ENCODE data around the gene ASAP2.

The ASAP2 gene

DNA sequence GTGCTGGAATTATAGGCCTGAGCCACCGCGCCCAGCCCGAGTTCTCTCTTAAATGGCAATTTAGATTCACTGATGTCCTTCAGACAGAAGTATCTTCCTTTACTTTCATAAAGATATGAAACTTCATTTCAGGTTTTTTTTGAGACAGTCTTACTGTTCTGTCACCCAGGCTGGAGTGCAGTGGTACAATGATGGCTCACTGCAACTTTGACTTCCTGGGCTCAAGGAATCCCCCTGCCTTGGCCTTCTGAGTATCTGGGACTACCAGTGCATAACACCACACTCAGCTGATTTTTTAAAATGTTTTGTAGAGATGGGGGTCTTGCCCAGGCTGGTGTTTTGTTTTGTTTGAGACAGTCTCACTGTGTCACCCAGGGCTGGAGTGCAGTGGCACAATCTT, 203.5 kb downstream of the ASAP2 start:
- DNase-seq: no peak

DNA sequence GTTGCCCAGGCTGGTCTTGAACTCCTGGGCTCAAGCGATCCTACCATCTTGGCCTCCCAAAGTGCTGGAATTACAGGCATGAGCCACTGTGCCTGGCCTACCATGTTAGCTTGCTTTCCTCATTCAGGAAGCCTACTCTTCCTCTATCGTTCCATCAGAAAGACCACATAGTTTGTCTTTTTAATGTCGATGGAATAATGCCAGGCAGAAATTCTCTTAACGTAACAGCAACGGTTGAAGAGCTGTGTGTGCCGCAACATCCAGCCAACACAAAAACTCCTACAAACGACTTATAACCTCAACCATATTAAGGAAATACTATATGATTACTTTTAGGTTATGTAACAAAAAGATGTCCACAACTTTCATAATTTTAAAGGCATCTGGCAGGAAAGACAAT, 206.2 kb downstream of the ASAP2 start:
- no peak for DNase-seq

DNA sequence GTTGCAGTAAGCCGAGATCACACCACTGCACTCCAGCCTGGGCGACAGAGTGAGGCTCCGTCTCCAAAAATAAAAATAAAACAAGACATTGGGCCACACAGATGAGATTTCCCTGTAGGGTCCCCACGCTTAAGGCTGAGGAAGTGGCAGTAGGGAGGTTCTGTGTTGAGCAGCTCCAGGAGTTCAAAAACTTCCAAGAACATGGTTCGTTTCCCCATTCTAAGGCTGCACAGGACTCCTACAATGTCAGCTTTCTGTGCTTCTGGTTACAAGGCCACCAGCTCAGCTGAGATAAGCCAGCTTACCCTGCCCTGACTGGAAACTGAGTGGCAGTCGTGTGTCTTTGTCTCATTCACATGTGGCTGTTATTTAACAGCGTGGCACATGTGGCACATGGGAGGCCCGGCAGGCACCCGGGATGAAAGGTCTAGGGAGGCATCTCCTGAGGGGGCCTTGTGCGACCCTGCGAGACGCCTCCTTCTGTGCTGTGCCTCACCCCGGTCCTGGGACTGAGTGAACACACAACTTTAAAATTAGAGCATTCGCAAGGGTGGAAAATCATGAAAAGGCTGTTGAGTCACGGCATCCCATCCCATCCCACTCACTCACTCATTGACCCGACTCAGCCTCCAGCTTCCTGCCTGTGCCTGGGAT, 209.0 kb downstream of the ASAP2 start:
- DNase-seq: no peak

DNA sequence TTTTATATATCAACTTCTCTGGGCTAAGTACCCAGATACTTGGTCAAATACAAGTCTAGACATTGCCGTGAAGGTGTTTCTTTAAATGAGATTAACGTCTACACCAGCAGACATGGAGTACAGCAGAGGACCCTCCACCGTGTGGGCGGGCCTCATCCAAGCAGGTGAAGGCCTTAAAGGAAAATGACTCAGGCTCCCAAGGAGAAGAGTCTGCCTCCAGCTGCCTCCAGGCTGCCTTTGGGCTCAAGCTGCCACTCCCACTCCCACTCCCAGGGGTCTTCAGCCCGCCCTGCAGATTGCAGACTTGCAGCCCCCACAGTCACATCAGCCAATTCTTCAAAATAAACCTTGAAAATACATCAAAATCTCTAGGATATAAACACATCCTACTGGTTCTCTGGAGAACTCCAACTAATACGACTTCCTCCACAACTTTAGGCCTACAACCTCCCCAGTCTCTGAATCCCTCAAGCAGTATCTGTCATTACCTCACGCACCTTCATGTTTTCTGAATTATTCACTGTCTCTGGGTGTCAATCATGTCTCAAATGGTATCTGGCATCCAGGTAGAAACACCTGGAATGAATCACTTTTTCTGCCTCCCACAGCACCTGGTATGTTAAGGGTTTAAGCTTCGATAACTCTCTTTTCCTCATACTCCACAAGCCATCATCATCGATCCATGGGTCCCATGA, 209.8 kb downstream of the ASAP2 start:
- DNase-seq: no peak

DNA sequence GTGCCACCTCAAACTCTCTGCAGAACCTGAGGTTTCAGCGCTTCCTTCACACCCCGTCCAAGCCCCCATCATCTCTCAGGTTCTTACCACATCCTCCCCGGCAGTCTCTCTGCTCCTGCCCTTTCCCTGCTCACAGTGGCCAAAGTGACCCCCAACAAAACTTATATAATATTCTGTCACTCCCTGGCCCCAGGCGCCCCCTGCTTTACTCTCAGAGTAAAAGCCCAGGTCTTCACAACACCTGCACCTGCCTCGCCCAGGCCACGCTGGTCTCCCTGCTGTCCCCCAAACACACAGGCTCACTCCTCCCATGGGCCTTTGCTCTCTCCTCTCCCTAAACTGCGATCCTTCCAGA, 210.3 kb downstream of the ASAP2 start:
- no peak for DNase-seq

DNA sequence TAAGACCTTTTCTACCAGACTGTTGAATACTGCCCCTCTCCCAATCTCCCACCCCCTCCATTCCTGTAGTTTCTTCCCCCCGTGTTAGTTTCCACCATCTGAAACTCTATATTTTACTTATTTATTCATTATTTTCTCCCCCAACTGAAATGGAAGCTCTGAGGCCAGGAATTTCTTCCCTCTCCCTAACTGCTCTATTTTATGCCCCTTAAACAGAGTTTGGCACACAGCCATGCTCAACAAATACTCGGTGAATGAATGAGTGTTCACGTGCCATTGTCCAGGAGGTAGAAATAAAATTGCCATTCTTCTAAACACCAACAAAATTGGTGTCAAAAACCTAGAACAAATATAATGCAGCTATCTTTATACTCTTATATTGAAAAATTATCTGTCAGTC, 211.1 kb downstream of the ASAP2 start:
- DNase-seq: no peak

DNA sequence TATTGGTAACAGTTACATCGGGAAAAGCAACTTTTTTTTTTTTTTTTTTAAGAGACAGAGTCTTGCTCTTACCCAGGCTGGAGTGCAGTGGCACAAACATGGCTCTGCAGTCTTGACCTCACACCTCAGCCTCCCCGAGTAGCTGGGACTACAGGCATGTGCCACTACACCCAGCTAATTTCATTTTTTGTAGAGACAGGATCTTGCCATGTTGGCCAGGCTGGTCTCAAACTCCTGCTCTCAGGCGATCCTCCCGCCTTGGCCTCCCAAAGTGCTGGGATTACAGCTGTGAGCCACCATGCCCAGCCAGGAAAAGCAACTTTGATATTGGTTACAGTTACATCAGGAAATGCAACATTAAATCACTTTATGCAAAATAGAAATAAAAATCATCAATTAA, 212.1 kb downstream of the ASAP2 start:
- DNase-seq: no peak

DNA sequence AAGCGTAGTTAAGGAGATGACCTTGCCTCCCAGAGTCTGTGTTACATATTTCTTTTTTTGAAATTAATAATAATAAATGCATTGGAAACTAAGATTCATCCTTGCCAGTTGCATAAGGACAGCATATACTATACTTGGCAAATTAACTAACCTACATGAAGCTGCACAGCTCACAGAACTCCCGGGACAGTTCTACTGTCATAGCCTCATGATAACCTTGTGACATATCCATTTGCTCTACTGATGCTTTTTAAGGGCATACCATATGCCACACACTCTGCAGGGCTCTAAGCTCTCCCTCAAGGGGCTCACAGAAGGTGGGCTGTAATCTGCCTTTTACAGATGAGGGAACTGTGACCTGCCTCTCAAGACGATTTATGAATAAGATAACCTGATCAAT, 212.9 kb downstream of the ASAP2 start:
- peak; percentile 27 for DNase-seq

DNA sequence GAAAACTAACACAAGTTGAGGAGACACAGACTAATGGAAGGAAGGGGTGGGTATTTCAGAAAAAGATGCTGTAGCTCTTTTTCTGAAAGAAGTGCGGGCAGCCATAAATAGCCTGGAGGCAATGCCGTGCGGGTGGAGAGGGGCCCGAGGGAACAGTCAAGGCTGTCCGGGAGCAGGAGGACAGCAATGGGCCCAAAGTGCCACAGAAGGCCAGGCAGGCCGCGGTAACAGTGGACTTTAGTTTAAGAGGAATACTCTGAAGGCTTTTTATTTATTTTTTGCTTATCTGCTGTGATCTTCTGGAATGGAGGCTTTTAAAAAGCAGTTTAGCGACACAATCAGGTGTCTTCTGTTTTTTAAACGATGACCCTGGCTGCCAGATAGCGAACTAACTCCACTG, 213.9 kb downstream of the ASAP2 start:
- DNase-seq: no peak

DNA sequence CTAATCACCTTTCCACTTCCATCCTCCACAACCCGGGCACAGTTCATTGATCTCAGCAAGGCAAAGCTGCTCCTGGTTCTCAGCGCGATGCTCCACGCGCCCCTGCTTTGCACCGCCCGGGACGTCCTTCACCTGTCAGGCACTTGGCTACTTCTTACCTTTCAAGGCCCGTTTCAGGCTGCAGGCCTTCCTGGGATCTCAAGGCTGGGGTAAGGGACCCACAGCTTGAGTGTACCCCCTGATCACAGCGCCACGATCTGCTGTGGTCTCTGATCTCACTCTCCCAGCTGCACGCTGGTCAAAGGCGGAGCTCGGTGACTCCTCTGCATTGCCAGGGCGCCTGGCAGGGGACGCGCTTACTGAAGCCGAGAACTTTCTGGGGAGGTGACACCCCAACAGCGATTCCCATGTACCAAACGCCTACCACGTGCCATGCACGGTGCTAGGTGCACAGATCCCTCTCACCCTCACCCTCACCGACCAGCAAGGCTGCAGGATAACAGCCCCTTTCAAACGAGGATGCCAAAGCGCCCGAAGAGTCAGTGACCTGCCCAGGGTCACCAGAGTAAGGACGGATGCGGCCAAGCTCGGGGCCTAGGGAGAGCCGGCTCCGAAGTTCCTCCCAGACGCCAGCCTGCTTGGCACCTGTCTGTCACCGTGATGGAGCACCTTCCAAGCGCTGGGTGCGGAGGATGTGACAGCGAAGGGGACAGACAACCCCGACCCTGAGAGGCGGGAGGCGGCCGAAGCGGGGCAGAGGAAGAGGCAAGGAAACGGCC, 215.9 kb downstream of the ASAP2 start:
- peak; percentile 68 for DNase-seq

DNA sequence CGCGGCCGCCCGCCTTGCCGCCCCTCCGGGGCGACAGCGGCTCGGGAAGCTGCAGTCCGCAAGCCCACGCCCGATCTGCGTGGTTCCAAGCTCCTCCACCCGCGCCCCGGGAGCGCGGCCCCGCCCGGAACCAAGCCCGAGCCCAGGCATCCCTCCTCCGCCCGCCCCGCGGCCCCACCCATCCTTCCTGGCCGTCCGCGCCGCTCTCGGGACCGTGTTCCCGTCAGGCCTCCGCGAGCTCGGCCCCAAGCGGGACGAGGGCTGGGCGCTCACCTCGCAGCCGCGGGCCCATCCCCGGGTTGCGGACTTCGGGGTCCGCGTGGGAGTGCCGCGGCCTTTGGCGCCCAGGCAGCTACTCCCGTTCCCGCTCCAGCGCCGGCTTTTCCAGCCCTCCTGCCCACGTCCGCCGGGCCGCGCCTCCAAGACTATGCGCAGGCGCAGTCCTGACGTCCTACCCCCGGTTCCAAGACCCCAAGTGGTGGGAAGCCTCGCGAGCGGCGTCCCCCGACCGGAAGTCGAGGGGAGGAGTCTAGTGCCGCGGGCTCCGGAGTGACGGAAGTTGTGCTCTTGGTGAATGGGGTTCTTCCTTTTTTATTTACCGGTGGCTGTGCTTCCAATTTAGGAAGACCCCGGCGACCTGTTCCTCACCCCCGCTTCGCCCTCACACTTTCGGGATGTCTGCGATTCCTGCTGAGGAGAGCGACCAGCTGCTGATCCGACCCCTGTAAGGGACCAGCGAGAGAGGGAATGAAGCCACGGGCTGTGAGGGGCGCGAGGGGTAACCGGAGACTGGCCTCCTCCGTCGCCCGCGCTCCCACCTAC, 216.7 kb downstream of the ASAP2 start, which contains the start of the genes CPSF3 and ITGB1BP1:
Gene CPSF3, plus strand, starts transcription at position 555 of the 822 bp plus-strand sequence. Its CDS starts 120 bp downstream, at position 675.
Gene ITGB1BP1, minus strand, starts transcription at position 429 of the 822 bp plus-strand sequence. CDS start 4,831 bp downstream, outside the sequence.
- peak; percentile 100 for DNase-seq

DNA sequence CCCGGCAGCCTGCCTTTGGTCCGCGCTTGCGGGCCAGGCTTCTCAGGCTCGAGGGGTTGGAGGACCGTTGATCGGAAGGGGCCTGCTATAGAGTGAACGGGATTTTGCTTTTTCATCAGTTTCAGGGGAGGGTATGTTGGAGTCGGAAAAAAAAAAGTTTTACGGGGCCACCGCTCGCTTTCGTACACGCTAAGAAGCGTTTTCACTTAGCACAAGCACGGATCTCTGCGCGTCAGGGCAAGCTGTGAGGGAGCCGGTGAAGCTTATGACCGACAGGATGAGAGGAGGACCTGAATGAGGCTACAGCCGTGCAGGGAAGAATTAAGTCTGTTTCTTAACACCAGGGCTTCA, 217.3 kb downstream of the ASAP2 start:
- DNase-seq: no peak

DNA sequence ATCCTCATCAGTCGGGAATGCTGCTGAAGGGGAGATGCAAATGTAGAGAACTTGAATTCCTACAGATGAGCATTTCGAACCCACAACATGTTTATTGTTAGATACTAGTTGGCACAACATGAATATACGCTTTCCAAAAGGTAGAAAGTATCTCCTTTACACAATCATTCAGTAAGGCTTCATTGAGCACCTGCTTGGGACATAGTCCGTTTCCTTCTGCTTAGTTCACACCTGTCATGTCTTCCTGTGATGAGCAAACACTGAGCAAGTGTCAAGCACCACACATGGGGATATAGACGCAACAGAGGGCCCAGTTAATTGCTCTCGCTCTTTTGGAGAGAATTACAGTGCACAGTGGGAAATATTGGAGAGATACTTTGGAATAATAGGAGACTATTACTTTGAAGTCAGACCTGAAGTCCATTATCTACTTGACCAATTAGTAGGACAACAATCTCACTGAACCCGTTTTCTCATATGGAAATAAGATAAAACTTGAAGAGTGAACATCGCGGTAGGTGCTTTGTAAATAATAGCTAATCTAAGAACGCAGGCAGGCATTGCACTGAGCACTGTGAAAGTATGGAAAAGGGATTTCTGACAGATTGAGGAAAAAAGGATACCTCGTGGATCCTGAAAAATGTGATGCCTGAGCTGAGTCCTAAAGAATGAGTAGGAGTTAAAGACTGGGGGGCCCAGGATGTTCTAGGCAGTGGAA, 218.0 kb downstream of the ASAP2 start:
- DNase-seq: no peak

DNA sequence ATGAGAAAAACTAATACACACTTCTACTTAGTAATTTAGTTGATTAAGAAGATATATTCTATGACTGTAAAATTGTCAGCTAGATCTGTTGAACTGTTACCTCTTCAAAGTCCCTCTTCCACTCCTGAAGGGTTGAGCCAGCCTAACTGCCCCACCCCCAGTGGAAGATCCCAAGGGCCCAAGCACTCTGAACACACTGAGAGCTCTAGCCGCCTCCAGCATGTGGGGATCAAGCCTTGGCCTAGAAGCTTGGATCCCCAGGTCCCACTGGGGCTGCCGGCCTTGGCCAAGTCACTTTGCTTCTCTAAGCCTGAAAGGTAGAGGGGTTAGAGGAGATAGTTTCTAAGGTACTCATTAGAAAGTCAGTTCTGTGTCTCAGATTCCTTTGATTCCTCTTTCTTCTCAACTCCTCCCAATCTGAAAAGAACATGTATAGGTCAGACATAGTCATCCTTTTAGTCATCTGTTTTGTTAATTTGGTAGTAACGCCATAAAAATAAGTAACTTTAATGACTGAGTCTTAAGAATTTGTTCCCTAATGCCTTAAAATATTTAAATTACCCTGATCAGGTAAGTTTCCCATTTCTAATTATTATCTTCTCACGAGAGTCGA, 222.5 kb downstream of the ASAP2 start:
- no peak for DNase-seq

DNA sequence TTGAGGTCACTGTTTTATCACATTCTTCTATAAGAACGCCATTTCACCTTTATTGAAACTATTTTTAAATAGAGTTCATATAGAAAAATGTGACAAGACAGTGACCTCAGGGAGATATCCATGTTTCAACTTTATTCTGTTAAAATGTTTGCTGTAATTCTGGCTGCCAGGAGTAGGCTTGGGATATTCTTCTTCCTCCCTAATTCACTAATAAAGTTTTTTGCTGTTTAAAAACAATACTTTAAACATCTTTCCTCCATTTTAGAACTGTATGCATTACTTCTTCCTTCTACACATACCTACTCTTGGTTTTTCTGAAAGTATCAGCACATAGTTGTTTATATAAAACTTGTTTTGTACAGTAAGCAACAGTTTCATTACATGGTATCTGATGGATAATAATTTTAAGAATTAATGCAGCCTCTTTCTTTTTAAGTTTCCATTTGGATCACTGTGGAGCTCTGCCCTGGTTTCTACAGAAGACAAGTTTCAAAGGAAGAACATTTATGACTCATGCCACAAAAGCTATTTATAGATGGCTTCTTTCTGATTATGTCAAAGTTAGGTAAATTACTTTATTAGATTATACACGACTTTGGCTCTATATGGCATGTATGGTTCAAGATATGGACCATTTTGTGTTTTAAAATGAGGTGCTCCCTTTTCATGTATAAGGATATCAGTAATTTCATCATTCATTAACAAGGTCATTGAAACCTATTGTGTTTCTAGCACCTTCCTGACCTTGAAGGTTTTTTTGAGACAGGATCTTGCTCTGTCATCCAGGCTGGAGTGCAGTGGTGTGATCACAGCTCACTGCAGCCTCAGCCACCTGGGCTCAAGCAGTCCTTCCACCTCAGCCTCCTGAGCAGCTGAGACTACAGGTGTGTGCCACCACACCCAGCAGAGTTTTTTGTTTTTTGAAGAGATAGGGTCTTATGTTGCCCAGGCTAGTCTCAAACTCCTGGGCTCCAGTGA, 224.0 kb downstream of the ASAP2 start:
- no peak for DNase-seq

DNA sequence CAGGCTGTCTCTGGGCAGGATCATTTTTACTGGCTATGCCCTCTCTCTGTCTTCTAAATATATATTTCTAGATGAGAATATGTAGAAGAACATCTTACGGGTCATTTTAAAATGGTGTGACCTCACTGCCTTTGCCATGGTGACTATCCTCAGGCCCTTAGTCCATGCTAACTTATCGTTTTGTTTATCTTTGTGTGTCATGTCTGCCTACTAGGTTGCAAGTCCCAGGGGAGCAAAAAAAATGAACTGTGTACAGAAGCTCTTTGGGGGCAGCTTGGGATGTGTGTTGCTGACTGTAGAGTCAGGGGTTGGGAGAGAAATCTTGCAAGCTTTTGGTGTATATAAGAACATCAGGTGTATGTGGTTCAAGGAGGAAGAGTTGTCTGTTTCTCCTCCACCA, 227.9 kb downstream of the ASAP2 start:
- DNase-seq: no peak

DNA sequence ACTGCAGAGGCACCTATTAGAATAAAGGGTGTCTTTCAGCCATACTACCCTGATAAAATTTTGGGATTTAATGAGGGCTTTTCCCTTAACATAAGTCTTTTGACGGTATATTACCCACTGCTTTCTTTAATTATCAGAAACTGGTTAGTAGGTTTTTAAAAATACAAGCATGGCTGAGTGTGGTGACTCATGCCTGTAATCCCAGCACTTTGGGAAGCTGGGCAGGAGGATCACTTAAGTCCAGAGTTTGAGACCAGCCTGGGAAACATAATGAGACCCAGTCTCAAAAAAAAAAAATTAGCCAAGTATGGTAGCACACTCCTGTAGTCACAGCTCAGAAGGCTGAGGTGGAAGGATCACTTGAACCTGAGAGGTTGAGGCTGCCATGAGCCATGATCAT, 232.9 kb downstream of the ASAP2 start:
- no peak for DNase-seq

DNA sequence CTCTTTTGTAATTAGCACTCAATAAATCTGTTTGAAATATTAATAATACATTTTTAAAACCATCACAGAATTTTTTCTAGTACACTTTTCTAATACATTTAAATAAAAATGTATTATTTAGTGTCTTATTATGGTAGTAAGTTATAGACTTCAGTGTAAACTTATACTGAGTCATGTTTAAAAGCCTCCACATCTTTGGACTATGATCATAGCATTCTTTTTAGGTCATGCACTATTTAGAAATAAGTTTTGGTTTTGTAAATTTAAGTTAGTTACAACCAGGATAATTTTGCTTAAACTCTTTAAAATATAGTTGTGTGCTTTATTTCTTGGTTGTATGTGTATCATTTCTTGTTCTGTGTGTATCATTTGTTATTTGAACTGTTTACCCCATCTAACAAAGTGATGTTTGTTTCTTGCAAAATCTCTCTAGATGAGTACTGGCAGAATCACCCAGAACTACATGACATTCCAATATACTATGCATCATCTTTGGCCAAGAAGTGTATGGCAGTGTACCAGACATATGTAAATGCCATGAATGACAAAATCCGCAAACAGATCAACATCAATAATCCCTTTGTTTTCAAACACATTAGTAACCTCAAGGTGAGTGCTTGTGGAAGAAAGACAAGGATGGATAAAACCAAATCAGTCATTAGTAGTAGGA, 233.6 kb downstream of the ASAP2 start:
- no peak for DNase-seq

DNA sequence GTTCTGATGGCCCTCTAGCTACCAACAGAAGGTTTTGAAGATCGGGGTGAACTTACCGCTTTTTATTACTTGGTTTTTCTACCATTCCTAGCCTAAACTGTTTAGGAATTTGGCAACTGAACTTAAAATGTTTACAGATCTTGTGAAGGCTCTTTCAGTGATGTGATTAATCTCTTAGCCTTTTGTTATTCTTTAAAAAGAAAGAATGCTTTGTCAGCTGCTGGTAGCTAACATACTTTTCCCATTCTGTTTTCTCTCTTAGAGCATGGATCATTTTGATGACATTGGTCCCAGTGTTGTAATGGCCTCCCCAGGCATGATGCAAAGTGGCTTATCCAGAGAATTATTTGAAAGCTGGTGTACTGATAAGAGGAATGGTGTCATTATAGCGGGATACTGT, 234.9 kb downstream of the ASAP2 start:
- no peak for DNase-seq

DNA sequence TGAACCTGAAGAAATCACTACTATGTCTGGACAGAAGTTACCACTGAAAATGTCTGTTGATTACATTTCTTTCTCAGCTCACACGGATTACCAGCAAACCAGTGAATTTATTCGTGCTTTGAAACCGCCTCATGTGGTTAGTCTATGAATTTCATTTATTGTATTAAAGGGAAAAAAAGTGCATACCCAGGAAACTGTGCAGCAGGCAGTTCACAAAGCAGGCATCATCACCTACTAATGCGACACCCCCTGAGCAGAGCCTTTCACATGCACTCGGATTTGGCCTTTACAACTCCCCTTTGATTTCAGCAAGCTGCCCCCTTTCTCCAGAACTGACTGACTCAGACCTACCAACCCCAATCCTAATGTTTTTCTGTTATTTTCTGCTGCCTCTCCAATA, 236.9 kb downstream of the ASAP2 start:
- no peak for DNase-seq
